Neural crest cell (in vitro differentiated cells): ENCODE results near the gene FAM174C. TPM values are rescaled to one million over a fixed set of nuclear protein-coding genes. Genes with fewer than 3 reads are reported as not detected.

ENCODE experiments used
- DNase-seq: peaks from one replicate; pipeline ENCODE4 v3.0.0; 2021; ENCODE audit warnings: low read depth, mixed read lengths, low spot score
- H3K27ac Mint-ChIP-seq: one replicate; pipeline ENCODE4 v1.8.0; 2021; ENCODE audit warnings: mild to moderate bottlenecking, mixed read lengths; ENCODE audit not compliant: unreplicated experiment
- H3K27me3 Mint-ChIP-seq: 2 replicates; pipeline ENCODE4 v1.8.0; 2021; ENCODE audit warnings: low read depth, mild to moderate bottlenecking, mixed read lengths
- H3K36me3 Mint-ChIP-seq: 2 replicates; pipeline ENCODE4 v1.8.0; 2021; ENCODE audit warnings: low read depth, mild to moderate bottlenecking, mixed read lengths
- H3K4me1 Mint-ChIP-seq: 2 replicates; pipeline ENCODE4 v1.8.0; 2021; ENCODE audit warnings: mixed read lengths
- H3K4me3 Mint-ChIP-seq: one replicate; pipeline ENCODE4 v1.8.0; 2021; ENCODE audit warnings: mild to moderate bottlenecking, mixed read lengths
- H3K9me3 Mint-ChIP-seq: 2 replicates; pipeline ENCODE4 v1.8.0; 2021; ENCODE audit warnings: mixed read lengths
- long read RNA-seq: library from polyadenylated mRNA; unstranded; transcript quantifications from one replicate; pipeline ENCODE4 v2.0.0, GENCODE V29; 2020
- total RNA-seq: library from RNA; stranded (reverse); gene quantifications from 2 replicates; pipeline ENCODE4 v1.2.1, GENCODE V29; 2021
- TF ChIP-seq, protein P1 (sequence below): fragments of 200-600 bp; sonication (generic); conservative IDR thresholded peaks from 2 replicates; pipeline ENCODE4 v1.5.0; 2021; ENCODE audit warnings: antibody characterized with exemption, mild to moderate bottlenecking

Gene FAM174C
- total RNA-seq = 33.3 and 36.6 TPM in 2 replicates
- long read RNA-seq, partial matches to known transcripts = 0 of 2 reads
- long read RNA-seq, other reads (novel, unspliced or antisense) = 1 of 2 reads

DNA sequence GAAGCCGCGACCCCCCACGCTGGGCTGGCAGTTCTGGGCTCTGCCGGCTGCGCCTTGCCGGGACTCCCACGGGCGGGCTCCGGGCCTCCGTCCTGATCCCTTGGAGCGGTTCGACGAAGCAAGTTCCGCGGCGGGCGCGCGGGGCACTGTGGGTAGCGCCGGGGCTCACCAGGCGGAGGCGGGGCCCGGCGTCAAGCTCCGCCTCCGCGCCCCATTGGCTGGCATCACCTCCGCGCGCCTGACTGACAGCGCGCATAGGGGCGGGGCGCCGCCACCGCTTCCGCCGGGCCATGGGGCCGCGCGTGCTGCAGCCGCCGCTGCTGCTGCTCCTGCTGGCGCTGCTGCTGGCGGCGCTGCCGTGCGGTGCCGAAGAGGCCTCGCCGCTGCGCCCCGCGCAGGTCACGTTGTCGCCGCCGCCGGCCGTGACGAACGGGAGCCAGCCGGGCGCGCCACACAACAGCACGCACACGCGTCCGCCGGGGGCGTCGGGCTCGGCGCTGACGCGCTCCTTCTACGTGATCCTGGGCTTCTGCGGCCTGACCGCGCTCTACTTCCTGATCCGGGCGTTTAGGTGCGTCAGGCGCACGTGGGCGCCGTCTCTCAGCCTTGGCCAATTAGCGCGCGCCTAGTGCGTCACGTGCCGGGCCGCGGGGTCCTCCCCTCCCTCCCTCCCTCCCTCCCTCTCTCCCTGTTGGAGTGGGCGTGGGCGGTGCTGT lies at the start of gene FAM174C:
Gene FAM174C, plus strand, starts transcription at position 271 of the 716 bp plus-strand sequence. Its CDS starts 20 bp downstream, at position 291.
- no peaks in the 10 kb centered on the region for H3K9me3 Mint-ChIP-seq
- peak within 1 kb of the TSS; percentile 87 for H3K4me3 Mint-ChIP-seq
- peaks cover 25% of the 10 kb centered on the region for H3K27me3 Mint-ChIP-seq
- peaks cover 24% of the 10 kb centered on the region for H3K36me3 Mint-ChIP-seq
- peak within 1 kb of the TSS; percentile 87 for H3K27ac Mint-ChIP-seq
- peaks cover 49% of the 10 kb centered on the region for H3K4me1 Mint-ChIP-seq
- TF ChIP-seq, protein P1, sequence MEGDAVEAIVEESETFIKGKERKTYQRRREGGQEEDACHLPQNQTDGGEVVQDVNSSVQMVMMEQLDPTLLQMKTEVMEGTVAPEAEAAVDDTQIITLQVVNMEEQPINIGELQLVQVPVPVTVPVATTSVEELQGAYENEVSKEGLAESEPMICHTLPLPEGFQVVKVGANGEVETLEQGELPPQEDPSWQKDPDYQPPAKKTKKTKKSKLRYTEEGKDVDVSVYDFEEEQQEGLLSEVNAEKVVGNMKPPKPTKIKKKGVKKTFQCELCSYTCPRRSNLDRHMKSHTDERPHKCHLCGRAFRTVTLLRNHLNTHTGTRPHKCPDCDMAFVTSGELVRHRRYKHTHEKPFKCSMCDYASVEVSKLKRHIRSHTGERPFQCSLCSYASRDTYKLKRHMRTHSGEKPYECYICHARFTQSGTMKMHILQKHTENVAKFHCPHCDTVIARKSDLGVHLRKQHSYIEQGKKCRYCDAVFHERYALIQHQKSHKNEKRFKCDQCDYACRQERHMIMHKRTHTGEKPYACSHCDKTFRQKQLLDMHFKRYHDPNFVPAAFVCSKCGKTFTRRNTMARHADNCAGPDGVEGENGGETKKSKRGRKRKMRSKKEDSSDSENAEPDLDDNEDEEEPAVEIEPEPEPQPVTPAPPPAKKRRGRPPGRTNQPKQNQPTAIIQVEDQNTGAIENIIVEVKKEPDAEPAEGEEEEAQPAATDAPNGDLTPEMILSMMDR = no peak
- DNase-seq = peak; percentile 81

DNA sequence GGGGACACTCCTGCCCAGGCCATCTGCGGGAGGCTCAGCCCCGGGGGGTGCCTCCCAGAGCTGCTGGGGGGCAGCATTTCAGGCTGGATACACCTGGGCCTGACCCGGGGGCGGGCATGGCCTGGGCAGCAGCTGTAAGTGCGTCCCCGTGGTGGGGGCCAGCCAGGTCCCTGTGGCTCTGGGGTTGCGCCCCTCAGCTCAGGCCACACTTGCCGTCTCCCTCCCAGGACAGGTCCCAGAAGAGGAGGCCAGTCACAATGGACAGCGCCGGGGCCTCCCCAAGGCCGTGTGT lies 49.2 kb upstream of the FAM174C start:
- H3K36me3 Mint-ChIP-seq = no peaks in the 10 kb centered on the region
- TF ChIP-seq, protein P1 = no peak
- H3K4me1 Mint-ChIP-seq = no peaks in the 10 kb centered on the region
- H3K4me3 Mint-ChIP-seq = no peak overlapping the region
- H3K27me3 Mint-ChIP-seq = no peaks in the 10 kb centered on the region
- no peaks in the 10 kb centered on the region for H3K9me3 Mint-ChIP-seq
- H3K27ac Mint-ChIP-seq = no peak overlapping the region
- DNase-seq = no peak

DNA sequence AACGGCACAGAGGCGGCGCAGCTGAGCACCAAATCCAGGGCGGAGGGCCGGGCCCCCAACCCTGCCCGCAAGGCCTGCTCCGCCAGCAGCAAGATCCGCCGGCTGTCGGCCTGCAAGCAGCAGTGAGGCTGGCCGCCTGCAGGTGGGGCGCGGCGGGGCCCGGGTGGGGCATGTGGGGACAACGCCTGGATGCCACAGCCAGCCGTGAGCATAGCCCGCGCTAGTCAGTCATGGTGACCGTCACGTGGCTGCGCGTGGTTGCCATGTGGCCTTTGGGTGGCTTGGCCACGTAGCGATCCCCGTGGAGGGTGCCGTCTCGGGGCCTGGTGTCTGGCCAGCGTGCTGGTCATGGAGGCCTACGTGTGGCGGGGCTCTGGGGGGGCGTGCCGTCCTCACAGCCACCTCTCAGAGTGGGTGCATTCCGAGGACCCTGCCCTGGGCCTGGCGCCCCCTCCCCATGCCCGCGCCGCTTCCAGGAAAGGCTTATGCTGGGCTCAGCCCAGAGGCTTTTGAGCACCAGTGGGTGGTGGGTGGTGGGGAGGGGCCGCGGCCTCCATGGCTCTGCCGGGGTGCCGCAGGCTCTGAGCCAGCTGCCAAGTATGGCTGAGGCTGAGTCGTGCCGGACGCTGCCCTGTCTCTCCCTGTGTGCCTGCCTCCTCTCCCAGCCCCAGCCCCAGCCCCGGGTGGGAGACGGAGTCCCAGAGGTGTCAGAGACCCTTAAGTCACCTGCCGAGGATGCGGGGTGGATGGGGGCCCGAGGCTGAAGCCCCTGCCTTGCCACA lies 48.6 kb upstream of the FAM174C start:
- Mint-ChIP-seq H3K27me3 (no peaks in the 10 kb centered on the region), H3K4me3 (no peak overlapping the region), H3K27ac (no peak overlapping the region), H3K9me3 (no peaks in the 10 kb centered on the region), H3K4me1 (no peaks in the 10 kb centered on the region), H3K36me3 (no peaks in the 10 kb centered on the region)
- no peak for DNase-seq
- TF ChIP-seq, protein P1 = no peak

DNA sequence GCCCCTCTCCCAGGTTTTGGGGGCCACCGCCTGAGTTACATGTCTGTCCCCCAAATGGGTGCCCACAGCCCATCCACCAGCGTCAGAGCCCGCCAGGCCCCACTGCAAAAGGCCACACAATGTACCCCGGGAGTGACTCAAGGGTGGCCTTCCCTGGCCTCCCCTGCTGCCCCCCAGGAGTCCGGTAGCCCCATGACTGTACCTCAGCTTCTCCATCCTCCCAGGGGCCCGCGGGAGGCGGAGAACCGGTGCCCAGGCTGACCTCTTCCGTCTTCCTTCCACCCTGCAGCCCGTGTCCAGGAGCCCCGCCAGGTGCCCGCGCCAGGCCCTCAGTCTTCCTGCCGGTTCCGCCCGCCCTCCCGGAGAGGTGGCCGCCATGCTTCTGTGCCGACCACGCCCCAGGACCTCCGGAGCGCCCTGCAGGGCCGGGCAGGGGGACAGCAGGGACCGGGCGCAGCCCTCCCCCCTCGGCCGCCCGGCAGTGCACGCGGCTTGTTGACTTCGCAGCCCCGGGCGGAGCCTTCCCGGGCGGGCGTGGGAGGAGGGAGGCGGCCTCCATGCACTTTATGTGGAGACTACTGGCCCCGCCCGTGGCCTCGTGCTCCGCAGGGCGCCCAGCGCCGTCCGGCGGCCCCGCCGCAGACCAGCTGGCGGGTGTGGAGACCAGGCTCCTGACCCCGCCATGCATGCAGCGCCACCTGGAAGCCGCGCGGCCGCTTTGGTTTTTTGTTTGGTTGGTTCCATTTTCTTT lies 47.9 kb upstream of the FAM174C start:
- TF ChIP-seq, protein P1 = no peak
- Mint-ChIP-seq H3K4me1 (peaks cover 2% of the 10 kb centered on the region), H3K27me3 (no peaks in the 10 kb centered on the region), H3K4me3 (no peak overlapping the region), H3K9me3 (no peaks in the 10 kb centered on the region), H3K36me3 (no peaks in the 10 kb centered on the region), H3K27ac (no peak overlapping the region)
- no peak for DNase-seq

DNA sequence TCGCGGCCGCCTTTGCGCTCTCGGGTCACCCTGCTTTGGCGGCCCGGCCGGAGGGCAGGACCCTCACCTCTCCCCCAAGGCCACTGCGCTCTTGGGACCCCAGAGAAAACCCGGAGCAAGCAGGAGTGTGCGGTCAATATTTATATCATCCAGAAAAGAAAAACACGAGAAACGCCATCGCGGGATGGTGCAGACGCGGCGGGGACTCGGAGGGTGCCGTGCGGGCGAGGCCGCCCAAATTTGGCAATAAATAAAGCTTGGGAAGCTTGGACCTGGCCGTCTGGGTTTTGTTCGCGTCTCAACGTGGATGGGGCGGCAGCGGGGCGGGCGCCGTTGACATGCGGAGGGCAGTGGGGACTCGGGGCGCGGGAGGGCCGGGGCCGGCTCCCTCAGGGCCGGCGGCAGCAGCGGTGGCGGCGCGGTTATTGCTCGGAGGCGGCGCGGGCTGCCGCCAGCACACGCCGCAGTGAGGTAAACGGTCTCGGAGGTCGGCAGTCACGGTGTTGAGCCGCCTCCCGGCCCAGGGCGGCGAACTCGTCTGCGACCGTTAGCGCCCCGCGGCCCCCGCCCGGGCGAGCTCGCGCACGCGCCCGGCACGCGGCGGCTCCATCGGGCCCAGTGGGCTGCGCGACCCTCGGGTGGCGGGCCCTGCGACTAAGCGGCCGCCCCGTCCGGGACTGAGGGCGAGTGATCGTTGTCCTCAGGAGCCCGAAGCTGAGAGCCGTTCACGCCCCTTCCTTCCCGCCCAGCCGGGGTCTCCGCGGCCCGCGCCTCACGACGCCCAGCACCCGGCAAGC lies 47.0 kb upstream of the FAM174C start:
- DNase-seq = no peak
- Mint-ChIP-seq H3K9me3 (no peaks in the 10 kb centered on the region), H3K27me3 (no peaks in the 10 kb centered on the region), H3K36me3 (no peaks in the 10 kb centered on the region), H3K4me1 (peaks cover 4% of the 10 kb centered on the region), H3K4me3 (no peak overlapping the region), H3K27ac (no peak overlapping the region)
- TF ChIP-seq, protein P1 = no peak
